ENCODE measurements around the gene B9D1. TPM values are rescaled to one million over a fixed set of nuclear protein-coding genes. Genes with fewer than 3 reads are reported as not detected.

Gene B9D1
- total RNA-seq, 1 donor from 2014 or later = 16.5 TPM

DNA sequence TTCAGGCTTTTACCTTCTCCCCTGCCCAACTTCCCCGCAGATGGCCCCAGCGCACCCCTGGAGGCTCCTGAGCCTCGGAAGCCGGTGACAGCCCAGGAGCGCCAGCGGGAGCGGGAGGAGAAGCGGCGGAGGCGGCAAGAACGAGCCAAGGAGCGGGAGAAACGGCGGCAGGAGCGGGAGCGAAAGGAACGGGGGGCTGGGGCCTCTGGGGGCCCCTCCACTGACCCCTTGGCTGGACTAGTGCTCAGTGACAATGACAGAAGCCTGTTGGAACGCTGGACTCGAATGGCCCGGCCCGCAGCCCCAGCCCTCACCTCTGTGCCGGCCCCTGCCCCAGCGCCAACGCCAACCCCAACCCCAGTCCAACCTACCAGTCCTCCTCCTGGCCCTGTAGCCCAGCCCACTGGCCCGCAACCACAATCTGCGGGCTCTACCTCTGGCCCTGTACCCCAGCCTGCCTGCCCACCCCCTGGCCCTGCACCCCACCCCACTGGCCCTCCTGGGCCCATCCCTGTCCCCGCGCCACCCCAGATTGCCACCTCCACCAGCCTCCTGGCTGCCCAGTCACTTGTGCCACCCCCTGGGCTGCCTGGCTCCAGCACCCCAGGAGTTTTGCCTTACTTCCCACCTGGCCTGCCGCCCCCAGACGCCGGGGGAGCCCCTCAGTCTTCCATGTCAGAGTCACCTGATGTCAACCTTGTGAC is 19.4 kb upstream of the B9D1 start:
- no peak for DNase-seq (ENCODE audit: extremely low spot score, unreplicated experiment)
- no peak overlapping the region for H3K4me3 Mint-ChIP-seq (ENCODE audit: unreplicated experiment)

DNA sequence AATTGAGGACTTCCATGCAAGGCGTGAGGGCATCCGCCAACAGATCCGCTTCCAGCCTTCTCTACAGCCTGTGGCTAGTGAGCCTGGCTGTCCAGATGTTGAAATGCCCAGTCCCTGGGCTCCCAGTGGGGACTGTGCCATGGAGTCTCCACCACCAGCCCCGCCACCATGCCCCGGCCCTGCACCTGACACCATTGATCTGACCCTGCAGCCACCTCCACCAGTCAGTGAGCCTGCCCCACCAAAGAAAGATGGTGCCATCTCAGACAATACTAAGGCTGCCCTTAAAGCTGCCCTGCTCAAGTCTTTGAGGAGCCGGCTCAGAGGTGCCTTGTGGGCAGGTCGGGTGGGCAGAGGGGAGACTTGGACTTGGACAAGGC is 18.8 kb upstream of the B9D1 start:
- Mint-ChIP-seq H3K27me3 (ENCODE audit: unreplicated experiment) (no peaks in the 10 kb centered on the region), H3K4me3 (ENCODE audit: unreplicated experiment) (no peak overlapping the region), H3K4me1 (ENCODE audit: unreplicated experiment) (peaks cover 42% of the 10 kb centered on the region), H3K27ac (ENCODE audit: unreplicated experiment) (no peak overlapping the region), H3K9me3 (ENCODE audit: unreplicated experiment) (no peaks in the 10 kb centered on the region), H3K36me3 (ENCODE audit: unreplicated experiment) (peaks cover 34% of the 10 kb centered on the region)
- DNase-seq (ENCODE audit: extremely low spot score, unreplicated experiment) = no peak
- TF ChIP-seq, protein P1, sequence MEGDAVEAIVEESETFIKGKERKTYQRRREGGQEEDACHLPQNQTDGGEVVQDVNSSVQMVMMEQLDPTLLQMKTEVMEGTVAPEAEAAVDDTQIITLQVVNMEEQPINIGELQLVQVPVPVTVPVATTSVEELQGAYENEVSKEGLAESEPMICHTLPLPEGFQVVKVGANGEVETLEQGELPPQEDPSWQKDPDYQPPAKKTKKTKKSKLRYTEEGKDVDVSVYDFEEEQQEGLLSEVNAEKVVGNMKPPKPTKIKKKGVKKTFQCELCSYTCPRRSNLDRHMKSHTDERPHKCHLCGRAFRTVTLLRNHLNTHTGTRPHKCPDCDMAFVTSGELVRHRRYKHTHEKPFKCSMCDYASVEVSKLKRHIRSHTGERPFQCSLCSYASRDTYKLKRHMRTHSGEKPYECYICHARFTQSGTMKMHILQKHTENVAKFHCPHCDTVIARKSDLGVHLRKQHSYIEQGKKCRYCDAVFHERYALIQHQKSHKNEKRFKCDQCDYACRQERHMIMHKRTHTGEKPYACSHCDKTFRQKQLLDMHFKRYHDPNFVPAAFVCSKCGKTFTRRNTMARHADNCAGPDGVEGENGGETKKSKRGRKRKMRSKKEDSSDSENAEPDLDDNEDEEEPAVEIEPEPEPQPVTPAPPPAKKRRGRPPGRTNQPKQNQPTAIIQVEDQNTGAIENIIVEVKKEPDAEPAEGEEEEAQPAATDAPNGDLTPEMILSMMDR (IDR thresholded peaks at IDR 0.05) = no peak

More for the DNA sequence above, 19.4 kb upstream of the B9D1 start:
- no peaks in the 10 kb centered on the region for H3K9me3 Mint-ChIP-seq (ENCODE audit: unreplicated experiment)
- no peak overlapping the region for H3K27ac Mint-ChIP-seq (ENCODE audit: unreplicated experiment)
- TF ChIP-seq, protein P1 (IDR thresholded peaks at IDR 0.05) = no peak
- no peaks in the 10 kb centered on the region for H3K27me3 Mint-ChIP-seq (ENCODE audit: unreplicated experiment)
- peaks cover 44% of the 10 kb centered on the region for H3K4me1 Mint-ChIP-seq (ENCODE audit: unreplicated experiment)
- peaks cover 34% of the 10 kb centered on the region for H3K36me3 Mint-ChIP-seq (ENCODE audit: unreplicated experiment)

DNA sequence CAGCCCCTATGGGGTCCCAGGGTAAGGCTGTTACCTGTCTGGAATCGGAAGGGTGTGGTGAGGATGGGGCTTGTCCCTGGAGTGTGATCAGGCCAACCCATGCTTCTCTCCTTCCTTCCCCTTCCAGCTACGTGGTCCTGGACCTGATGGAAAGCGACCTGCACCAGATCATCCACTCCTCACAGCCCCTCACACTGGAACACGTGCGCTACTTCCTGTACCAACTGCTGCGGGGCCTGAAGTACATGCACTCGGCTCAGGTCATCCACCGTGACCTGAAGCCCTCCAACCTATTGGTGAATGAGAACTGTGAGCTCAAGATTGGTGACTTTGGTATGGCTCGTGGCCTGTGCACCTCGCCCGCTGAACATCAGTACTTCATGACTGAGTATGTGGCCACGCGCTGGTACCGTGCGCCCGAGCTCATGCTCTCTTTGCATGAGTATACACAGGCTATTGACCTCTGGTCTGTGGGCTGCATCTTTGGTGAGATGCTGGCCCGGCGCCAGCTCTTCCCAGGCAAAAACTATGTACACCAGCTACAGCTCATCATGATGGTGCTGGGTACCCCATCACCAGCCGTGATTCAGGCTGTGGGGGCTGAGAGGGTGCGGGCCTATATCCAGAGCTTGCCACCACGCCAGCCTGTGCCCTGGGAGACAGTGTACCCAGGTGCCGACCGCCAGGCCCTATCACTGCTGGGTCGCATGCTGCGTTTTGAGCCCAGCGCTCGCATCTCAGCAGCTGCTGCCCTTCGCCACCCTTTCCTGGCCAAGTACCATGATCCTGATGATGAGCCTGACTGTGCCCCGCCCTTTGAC is 18.2 kb upstream of the B9D1 start:
- H3K4me1 Mint-ChIP-seq (ENCODE audit: unreplicated experiment) = peaks cover 39% of the 10 kb centered on the region
- peaks cover 34% of the 10 kb centered on the region for H3K36me3 Mint-ChIP-seq (ENCODE audit: unreplicated experiment)
- DNase-seq (ENCODE audit: extremely low spot score, unreplicated experiment) = no peak
- no peak overlapping the region for H3K27ac Mint-ChIP-seq (ENCODE audit: unreplicated experiment)
- TF ChIP-seq, protein P1 (IDR thresholded peaks at IDR 0.05) = no peak
- H3K9me3 Mint-ChIP-seq (ENCODE audit: unreplicated experiment) = no peaks in the 10 kb centered on the region
- H3K4me3 Mint-ChIP-seq (ENCODE audit: unreplicated experiment) = no peak overlapping the region
- H3K27me3 Mint-ChIP-seq (ENCODE audit: unreplicated experiment) = no peaks in the 10 kb centered on the region

DNA sequence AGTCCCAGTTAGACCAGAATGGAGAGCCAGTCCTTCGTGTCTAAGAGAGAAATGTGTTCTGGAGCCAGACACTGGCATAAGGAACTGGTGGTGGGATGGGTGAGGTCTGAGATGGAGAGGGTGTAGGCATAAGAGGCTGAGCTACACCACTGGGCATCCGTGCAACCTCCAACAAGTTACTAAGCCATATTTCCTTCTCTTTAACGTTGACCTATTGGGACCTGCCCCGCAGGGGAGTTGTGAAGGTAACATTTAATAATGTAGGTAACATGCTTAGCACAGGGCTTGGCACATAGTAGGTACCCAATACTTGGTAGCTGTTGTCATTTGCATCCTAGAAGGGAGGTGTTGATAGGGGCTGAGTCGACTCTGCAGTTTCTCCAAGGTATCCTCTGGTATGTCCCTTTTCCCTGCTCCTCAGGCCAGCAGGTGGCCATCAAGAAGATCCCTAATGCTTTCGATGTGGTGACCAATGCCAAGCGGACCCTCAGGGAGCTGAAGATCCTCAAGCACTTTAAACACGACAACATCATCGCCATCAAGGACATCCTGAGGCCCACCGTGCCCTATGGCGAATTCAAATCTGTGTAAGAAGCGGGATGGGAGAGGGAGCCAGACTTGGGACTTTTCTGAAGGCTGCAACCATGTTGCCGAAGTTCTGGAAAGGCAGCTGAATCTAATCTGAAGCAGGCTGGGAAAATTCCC is 17.0 kb upstream of the B9D1 start:
- no peak for DNase-seq (ENCODE audit: extremely low spot score, unreplicated experiment)
- Mint-ChIP-seq H3K27me3 (ENCODE audit: unreplicated experiment) (no peaks in the 10 kb centered on the region), H3K9me3 (ENCODE audit: unreplicated experiment) (no peaks in the 10 kb centered on the region), H3K4me3 (ENCODE audit: unreplicated experiment) (peak overlapping the region; percentile 100), H3K36me3 (ENCODE audit: unreplicated experiment) (peaks cover 26% of the 10 kb centered on the region), H3K4me1 (ENCODE audit: unreplicated experiment) (peaks cover 31% of the 10 kb centered on the region), H3K27ac (ENCODE audit: unreplicated experiment) (peak overlapping the region; percentile 78)
- TF ChIP-seq, protein P1 (IDR thresholded peaks at IDR 0.05) = no peak
